NCI-H510A (cell line): ENCODE measurements around the gene RNF38.
A peak's percentile ranks its signal among the peaks of the same experiment; 100 is the strongest.
"Not testable (repeated sequence)": the region's sequence is repeated elsewhere in the genome, so short reads cannot be mapped to it uniquely, and the experiment has no call there.

Experiments used
- DNase-seq: peaks from one replicate; lab custom pipeline; 2025; lab: John Stamatoyannopoulos, UW

RNF38 gene

DNA sequence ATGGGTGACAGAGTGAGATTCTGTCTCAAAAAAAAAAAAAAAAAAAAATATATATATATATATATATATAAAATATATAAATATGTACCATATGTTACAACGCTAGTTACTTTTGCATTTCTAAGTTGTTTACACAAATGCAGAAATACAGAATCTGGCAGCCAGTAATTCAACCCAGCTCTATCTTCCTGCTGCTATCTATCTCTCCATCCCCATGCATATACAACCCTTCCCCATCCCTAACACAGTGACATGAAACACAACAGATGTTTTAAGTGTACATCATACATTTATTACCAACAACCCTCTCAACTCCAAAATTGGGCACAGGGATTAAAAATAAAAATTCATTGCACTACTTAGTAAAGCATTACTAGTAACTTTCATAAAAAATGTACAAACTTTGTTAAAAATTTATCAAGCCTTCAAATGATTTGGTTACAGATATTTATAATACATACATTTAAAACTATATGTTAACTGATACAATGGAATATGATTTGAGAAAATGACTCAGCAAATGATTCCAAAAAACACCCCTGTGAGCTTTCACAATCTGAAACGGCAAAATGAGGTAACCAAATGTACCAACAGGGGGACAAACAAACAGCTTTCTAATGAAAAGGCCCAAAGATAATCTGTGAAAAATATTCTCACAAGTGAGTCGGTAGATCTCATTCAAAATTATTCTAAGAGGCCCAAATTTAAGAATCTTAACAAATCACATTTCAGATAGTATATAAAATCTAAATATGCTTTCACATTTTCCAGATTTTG lies 63.8 kb downstream of the RNF38 start:
- no peak for DNase-seq

DNA sequence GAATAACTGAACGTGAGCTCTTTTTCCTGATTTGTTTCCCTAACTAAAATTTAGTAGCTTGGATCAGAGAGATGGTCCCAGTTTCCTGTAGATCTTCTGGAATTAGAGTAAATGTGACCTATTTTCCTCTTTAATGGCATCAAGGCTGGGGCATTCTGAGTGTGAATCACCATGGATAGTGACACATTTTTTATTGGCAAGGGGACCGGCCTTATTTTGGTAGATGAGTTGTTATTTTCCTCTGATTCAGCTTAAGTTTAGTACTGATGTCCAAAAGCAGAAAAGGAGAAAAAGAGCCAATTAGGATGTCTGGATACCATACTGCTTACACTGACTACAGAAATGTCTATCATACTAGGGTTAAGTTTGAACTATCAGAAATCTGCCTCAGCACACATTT lies 68.1 kb downstream of the RNF38 start:
- DNase-seq = no peak

- no peak for DNase-seq
Measured at GRCh38 chr9:36328798-36329411, 71.2 kb downstream of the RNF38 start.

- no peak for DNase-seq
Measured at GRCh38 chr9:36325081-36325828, 74.8 kb downstream of the RNF38 start.

- no peak for DNase-seq
Measured at GRCh38 chr9:36323926-36324325, 76.1 kb downstream of the RNF38 start.

DNA sequence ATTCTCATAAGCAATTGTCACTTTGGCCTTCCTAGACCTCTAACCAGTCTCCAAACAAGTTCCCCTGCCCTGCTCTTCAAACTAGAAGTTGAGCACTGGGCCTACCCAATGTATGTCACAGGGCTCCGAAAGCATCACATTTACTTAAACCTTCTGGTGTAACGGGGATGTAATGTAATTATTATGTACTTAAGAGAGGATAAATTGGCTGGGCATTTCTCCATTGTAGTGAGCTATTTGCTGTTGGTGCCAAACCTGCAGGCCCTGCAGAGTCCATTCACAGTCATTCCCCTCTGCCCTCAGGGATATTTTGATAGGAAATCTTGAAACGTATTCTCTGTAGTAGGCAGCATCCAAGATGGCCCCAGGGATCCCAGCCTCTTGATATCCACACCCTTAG lies 77.6 kb downstream of the RNF38 start:
- DNase-seq = no peak

DNA sequence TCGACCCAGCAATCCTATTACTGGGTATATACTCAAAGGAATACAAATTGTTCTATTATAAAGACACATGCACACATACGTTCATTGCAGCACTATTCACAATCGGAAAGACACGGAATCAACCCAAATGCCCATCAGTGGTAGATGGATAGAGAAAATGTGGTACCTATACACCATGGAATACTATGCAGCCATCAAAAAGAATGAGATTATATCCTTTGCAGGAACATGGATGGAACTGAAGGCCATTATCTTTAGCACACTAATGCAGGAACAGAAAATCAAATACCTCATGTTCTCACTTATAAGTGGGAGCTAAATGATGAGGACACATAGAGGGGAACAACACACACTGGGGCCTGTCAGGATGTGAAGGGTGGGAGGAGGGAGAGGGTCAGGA lies 78.2 kb downstream of the RNF38 start:
- not testable (repeated sequence) for DNase-seq

- no peak for DNase-seq
Measured at GRCh38 chr9:36320466-36320865, 79.6 kb downstream of the RNF38 start.

GRCh38 chr9:36319806-36320205 lies 80.3 kb downstream of the RNF38 start:
- no peak for DNase-seq

DNA sequence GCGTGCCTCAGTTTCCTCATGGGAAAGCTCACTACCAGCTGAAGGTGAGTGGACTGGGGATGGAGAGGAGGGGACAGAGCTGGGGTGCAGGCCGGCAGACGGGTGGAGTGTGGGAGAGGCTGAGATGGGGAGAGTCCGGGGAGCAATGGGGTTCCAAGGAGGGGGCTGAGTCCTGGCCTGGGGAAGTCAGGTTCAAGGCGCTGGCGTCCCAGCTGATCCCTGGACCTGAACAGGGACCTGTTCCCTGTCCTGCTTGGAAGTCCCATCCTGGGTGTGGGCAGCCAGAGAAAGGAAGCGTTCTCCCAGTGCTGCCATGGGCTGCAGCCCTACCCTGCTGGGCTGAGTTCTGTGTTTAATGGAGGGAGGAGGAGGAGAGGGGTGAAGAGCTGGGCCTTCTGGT lies 80.9 kb downstream of the RNF38 start:
- DNase-seq = no peak

DNA sequence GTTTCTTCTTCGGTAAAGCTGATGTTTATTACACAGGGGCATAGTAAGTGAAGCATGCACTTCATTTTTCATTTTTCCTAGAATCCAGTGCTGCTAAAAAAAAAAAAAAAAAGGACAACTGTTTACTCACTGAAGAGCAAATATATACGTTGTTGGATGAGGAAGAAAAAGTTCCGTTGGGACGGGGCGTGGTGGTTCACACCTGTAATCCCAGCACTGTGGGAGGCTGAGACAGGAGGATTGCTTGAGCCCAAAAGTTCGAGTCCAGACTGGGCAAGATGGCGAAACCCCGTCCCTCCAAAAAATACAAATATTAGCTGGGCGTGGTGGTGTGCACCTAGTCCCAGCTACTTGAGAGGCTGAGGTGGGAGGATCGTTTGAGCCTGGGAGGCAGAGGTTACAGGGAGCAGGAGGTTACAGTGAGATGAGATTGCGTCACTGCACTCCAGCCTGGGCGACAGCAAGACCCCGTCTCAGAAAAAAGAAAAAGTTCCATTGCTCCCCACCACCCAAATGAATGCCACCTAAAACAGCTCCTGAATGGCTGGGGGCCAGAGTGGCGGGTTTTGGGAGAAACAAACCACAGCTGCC lies 81.8 kb downstream of the RNF38 start:
- no peak for DNase-seq

GRCh38 chr9:36317766-36318165 lies 82.3 kb downstream of the RNF38 start:
- peak; percentile 75 for DNase-seq

GRCh38 chr9:36316611-36317317 lies 83.3 kb downstream of the RNF38 start:
- DNase-seq = no peak

- DNase-seq = no peak
Measured at GRCh38 chr9:36316049-36316448, 84.0 kb downstream of the RNF38 start.

GRCh38 chr9:36315283-36315682 lies 84.8 kb downstream of the RNF38 start:
- DNase-seq = no peak

- DNase-seq = no peak
Measured at GRCh38 chr9:36314740-36315139, 85.3 kb downstream of the RNF38 start.

GRCh38 chr9:36306471-36307306 lies 93.4 kb downstream of the RNF38 start:
- DNase-seq = no peak

GRCh38 chr9:36304366-36304765 lies 95.7 kb downstream of the RNF38 start:
- not testable (repeated sequence) for DNase-seq

- DNase-seq = no peak
Measured at GRCh38 chr9:36301227-36301626, 98.8 kb downstream of the RNF38 start.

GRCh38 chr9:36298566-36298965 lies 101.5 kb downstream of the RNF38 start:
- DNase-seq = no peak

GRCh38 chr9:36297798-36298197 lies 102.3 kb downstream of the RNF38 start:
- no peak for DNase-seq
